Gastroesophageal sphincter (tissue), 3 donors: ENCODE data around the gene EMC10.

ENCODE experiments used
- CTCF ChIP-seq, 4 experiments: fragments of 200-600 bp in 2 of 4; fragments of 450-650 bp in 2 of 4; sonication (generic) in 1 of 4; IDR thresholded peaks; one replicate each; pipeline ENCODE4 v1.5.1; 2017 to 2019; ENCODE audit warnings: antibody characterized with exemption in 4 of 4, mild to moderate bottlenecking in 2 of 4, moderate library complexity in 2 of 4
- EP300 ChIP-seq: sonication (generic); formaldehyde crosslinking; IDR thresholded peaks from one replicate; pipeline ENCODE4 v1.6.1; 2017; ENCODE audit warnings: antibody characterized with exemption, mild to moderate bottlenecking
- POLR2A ChIP-seq, 2 donors: fragments of 450-650 bp; IDR thresholded peaks; one replicate each; pipeline ENCODE4 v1.6.1; 2017; ENCODE audit warnings: antibody characterized with exemption in 2 of 2, mild to moderate bottlenecking in 2 of 2, moderate library complexity in 1 of 2
- POLR2AphosphoS5 ChIP-seq: sonication (generic); formaldehyde crosslinking; IDR thresholded peaks from one replicate; pipeline ENCODE4 v1.6.1; 2017; ENCODE audit warnings: antibody characterized with exemption

GRCh38 chr19:50495020-50495531 is 18.8 kb downstream of the EMC10 start:
- TF ChIP-seq CTCF (IDR thresholded peaks at IDR 0.05), result no peak
- TF ChIP-seq POLR2A (IDR thresholded peaks at IDR 0.05), result no peak
- no peak for TF ChIP-seq POLR2AphosphoS5
- no peak for TF ChIP-seq EP300
